CD4-positive, alpha-beta T cell treated with Interleukin-4 for 4 hours (primary cell): ENCODE measurements around the gene PIK3CB.
"Not testable (repeated sequence)": the region's sequence is repeated elsewhere in the genome, so short reads cannot be mapped to it uniquely, and the experiment has no call there.

Experiments
- DNase-seq: peaks from one replicate; pipeline ENCODE4 v3.0.0-alpha.2; 2020

The PIK3CB gene

DNA sequence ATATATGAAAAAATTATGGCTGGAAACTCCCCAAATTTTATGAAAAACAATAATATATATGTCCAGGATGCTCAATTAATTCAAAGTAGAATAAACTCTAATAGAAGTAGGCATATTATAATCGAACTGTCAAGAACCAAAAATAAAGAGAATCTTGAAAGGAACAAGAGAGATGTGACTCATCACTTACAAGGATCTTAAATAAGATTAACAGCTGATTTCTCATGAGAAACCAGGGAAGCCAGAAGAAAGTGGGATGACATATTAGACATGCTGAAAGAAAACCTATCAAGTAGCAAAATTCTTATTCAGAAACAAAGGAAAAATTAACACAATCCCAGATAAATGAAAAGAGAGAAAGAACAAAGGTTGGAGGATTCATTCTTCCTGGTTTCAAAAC lies 159.3 kb downstream of the PIK3CB start:
- no peak for DNase-seq

DNA sequence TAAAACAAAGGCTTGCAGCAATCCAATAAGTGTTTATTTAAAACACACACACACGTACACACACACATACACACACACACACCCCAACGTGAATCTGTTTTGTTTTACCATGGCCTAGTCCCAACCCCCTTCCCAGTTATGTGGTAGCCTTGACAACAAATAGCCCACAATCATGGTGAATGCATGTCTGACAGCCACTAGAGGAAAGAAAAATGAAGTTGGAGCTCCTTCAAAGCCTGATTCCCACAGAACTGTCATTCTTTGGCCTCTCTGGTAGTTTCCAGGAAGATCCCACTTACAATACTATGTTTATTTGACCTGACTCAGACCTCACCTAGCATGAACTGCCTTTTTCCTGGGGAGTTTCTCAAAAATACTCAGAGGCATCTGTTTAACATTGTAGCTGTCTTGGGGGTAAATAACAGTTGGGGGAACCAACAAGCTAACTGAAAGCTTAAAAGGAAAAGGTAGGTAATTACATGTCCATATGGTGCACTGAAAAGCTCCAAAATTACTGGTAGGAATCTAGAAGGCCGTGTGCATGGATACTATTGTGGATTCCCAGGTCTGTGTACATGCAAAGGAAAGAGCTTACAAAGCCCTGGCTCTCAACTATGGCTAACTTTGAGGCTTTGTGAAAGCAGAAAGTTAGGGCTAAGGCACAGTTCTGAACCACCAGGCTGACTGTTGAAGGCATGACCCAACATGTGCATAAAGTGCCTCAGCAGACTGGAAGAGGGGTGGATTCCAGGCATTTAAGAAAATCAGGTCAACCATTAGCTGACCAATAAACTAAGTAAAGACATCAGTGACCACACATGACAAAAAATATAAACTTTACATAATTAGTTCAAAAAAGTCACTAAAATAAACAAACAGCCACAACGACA lies 160.8 kb downstream of the PIK3CB start:
- DNase-seq, result no peak

DNA sequence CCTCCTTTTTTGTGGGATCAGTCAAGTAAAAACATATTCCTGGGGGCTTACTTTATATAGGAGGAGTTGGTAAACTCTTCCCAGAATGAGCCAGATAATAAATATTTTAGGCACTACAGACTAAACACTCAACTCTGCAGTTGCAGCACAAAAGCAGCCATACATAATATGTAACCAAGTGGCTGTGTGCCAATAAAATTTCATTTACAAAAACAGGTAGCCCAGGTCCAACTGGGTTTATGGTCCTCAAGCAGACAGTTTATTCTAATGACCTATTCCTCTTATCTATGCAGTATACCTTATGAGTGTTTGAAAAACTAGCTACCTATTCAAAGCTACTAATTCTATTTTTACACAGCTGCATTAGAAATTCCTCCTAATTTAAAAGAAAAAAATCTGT lies 164.3 kb downstream of the PIK3CB start:
- DNase-seq, result no peak

DNA sequence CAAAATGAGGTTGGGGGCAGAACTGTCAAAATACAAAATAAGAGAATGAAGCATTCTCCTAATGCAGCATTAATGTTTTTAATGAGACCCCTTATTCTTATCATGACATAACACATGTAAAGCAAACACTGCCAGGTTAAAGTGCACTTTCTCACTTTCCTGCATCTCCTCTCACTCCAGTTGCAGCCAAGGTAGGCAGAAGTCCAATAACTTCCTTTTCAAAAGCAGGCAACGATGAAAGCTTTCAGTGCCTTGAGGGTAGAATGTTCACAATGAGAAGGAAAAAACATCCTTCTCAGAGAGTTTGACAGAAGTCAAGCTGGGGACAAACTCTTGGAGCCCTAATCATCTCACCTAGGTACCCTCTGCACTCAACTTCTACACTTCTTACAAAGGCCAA lies 166.6 kb downstream of the PIK3CB start:
- DNase-seq, result no peak

DNA sequence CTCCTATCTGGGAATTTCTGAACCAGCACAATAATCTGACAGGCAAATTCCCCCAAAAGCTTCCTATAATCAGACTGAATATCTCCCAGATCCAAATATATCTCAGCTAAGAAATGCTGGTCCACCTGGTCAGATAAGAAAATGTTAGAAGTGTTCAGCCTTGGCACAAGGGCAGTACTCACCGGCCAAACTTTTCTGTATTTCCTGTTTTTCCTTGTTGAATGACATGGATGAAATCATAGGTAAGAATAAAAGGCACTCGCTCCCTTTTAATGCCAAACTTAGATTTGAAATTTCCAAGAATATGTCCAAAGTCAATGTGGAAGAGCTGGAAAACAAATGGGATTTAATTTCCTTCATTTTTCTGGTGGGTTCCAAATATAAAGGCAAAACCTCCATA lies 177.2 kb downstream of the PIK3CB start:
- DNase-seq, result no peak

DNA sequence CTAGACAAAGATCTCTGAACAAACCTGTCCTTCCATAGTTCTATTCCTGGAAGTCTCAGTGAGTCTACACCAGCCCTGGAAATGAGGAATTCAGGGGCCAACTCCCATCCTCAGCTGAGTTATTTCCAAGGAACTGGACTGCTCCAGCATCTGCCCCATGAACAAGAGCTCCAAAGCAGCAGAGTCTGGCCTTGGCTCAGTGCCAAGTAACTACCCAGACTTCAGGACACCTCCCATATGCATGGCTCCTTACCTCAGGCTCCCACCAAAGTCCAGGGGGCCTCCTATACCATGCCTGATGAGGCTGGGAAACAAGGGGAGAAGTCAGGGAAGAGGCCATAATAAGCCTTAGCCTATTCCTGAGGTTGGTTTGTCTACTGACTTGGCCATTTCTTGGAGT lies 181.2 kb downstream of the PIK3CB start:
- DNase-seq, result no peak

DNA sequence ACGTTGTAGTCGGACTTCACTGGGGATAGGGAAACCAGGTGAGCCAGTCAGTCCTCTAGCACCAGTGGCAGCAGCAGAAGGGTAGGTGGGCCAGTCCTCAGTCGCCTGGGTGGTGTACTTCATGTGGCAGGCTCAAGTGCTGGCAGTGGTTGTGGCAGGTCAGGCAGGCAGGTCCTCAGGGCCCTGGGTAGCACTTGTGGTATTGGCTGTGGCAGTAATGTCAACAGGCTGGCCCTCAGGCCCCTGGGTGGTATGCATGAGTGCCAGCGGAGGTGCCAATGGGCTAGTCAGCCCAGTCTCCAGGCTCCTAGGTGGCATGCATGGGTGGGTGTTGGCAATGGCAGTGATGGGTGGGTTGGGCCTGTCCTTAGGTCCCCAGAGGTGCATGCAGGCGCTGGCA lies 185.6 kb downstream of the PIK3CB start:
- no peak for DNase-seq

DNA sequence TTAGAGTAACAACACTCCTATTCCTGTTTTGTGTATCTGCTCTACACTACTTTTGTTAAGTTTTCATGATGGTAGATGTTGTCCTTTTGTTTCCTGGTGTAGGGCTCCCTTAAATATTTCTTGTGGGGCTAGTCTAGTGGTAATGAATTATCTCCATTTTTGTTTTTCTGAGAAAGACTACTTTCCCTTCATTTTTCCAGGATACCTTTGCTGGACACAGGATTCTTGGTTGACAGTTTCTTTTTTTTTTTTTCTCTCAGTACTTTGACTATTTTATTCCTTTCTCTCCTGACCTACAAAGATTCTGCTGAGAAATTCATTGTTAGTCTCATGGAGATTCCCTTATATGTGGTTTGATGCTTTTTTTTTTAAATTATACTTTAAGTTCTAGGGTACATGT lies 188.2 kb downstream of the PIK3CB start:
- DNase-seq, result no peak

DNA sequence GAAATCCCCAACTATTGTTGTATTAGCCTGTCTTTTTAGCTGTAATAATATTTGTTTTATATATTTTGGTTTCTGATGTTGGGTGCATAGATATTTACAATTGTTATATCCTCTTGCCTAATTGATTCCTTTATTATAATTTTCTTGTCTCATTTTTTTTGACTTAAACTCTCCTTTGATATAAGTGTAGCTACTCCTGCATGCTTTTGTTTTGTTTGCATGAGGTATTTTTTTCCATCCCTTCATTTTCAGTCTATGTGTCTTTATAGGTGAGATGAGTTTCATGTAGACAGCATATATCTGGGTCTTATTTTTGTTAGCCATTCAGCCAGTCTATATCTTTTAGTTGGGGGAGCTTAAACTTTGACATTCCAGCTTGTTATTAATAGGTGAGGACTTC lies 188.7 kb downstream of the PIK3CB start:
- no peak for DNase-seq

DNA sequence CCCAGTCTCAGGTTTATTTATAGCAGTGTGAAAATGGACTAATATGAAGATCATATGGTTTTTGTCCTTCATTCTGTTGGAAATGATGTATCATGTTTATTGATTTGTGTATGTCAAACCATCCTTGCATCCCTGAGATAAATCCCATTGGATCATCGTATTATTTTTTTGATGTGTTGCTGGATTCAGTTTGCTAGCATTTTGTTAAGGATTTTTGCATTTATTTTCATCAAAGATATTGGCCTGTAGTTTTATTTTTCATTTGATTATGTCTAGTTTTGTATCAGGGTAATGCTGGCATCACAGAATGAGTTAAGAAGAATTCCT lies 191.8 kb downstream of the PIK3CB start:
- DNase-seq, result no peak

DNA sequence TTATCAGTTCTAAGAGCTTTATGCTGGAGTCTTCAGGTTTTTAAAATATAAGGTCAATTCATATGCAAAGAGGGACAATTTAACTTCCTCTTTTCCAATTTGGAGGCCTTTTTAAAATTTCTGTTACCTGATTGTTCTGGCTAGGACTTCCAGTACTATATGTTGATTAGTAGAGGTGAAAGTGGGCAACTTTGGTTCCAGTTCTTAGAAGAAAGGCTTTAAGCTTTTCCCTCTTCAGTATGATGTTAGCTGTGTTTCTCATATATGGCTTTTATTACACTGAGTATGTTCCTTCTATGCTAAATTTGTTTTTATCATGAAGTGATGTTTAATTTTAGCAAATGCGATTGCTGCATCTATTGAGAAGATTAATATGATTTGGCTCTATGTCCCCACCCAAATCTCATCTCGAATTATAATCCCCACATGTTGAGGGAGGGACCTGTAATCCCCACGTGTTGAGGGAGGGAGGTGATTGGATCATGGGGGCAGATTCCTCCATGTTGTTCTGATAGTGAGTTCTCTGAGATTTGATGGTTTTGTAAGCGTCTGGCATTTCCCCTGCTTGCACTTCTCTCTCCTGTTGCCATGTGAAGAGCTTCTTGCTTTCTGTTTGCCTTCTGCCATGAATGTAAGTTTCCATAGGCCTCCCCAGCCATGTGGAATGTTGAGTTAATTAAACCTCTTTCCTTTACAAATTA lies 192.4 kb downstream of the PIK3CB start:
- no peak for DNase-seq

DNA sequence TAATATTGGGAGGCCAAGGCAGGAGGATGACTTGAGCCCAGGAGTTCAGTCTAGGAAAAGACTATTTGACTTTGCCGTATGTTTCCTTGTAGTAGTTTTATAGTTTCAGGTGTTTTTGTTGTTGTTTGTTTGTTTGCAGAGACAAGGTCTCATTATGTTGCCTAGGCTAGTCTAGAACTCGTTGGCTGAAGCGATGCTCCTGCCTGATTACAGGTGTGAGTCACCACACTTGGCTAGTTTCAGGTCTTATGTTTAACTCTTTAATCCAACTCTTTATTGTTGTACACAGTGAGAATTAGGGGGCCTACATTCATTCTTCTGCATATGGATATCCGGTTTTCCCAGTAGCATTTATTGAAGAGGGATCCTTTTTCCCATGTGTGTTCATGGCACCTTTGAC lies 194.2 kb downstream of the PIK3CB start:
- DNase-seq, result no peak

DNA sequence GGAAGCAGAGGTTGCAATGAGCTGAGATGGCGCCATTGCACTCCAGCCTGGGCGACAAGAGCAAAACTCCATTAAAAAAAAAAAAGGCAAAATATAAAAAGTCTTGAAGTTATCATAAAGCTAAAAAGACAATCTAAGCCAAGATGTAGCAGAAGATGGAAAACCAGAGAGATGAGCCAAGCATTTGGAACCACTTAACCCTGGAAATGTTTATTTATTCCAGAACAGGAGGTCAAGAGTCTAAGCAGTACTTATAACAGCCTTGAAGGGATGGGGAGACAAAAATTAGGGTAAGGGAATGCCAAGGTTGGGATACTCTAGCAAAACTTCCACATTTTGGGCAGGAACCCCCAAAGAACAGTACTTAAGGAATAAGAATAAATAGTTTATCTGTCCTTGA lies 196.1 kb downstream of the PIK3CB start:
- DNase-seq, result no peak

DNA sequence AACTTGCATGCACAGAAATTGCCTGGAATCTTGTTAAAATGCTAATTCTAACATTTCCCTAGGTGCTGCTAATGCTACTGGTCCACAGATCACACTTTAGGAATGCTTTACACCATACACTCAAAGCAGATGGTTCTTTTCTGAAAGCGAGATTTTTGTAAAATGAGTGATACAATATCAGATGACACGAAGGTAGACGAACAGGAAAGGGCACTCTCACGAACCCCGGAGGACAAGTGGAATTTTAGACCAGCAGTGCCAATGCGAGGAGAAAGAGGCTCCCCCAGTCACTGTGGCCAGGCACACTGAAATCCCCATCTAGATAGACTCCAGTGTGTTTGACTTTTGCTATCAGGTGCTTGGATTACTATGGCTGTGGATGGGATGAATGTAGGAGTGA lies 205.2 kb downstream of the PIK3CB start:
- DNase-seq, result no peak

DNA sequence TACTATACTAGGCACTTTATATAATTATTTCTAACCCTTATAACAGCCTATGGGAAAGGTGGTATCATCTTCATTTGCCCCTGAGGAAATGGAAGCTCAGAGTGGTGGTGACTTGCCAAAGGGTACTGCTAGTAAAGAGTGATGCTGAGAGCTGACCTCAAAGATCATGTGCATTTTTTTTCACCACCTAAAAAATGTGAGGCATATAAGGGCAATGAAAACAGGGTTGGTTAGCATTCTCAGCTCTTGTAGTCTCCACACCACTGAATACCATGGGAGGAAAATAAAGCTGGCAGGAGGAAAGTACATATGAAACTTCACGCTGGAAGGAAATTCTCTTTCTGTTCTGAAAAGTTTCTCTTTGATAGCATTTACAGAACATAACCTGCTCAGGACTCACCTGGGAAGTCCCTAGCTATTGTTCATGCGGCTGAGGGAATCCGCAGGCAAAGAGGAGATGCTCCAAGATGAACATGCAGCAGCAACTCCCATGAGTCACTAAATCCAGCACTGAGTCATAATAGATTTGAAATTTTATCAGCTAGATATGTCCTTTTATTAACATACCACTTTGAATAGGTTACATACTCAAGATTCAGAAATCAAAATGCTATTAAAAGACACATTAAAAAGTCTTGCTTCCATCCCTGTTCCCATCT lies 208.9 kb downstream of the PIK3CB start:
- DNase-seq, result no peak

DNA sequence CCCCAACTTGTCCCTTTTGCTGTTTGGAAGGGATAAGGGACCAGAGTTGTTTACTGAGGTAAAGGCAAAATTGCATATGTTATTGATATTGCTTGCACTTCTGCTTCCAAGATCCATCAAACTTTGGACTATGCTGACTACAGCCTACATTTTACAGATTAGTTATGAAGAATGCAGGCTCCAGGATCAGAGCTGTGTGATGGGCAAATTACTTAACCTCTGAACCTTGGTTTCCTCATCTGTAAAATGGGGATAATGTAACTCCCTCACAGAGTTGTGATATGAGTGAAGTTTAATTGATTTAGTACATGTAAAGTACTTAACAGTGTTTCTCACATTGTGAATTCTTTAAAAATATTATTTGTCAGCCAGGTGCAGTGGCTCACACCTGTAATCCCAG lies 210.2 kb downstream of the PIK3CB start:
- no peak for DNase-seq

DNA sequence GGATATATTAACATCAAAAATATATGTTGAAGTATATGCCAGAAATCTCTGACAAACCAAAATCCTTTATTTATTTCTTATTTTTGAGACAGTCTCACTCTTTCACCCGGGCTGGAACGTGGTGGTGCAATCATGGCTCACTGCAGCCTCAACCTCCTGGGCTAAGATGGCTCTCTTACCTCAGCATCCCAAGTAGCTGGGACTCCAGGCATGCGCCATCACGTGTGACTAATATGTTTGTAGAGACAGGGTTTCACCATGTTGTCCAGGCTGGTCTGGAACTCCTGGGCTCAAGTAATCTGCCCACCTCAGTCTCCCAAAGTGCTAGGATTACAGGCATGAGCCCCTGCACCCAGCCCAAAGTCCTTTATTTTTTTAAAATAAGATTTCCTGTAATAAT lies 214.3 kb downstream of the PIK3CB start:
- no peak for DNase-seq

DNA sequence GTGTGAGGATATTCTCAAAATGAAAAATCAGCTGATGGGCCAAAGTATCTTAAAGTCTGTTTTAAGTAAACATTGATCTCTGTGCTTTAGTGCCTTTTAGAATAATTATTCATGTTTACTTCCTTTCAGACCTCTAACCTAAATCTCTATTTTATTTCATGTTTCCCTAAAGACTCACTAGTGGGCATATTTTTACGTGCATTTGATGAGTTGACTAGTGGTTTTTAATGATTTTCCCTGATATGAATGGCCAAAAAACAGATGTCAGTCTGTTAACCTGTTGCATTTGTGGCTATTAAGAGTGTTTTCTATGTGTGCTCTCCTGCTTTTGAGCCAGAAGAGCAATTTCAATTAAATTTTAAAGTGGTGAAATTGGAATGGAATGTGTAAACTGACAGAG lies 219.3 kb downstream of the PIK3CB start:
- DNase-seq, result no peak

DNA sequence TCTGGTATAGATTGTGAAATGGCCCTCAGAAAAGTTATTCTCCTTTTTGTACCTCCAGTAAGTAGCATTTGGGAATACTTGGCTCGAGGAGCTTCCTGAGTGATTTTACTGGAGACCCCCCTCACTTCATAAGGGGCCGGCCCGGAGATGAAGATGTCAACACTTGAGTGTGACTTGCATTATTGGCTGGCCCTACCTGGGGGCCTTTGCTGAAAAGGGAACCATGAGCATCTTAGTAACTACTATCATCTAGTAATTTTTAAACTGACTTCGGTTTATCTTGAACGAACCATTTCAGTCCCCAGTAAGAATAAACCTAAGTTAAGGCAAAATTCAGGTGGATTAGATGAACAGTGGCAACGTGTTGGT lies 224.8 kb downstream of the PIK3CB start:
- no peak for DNase-seq

DNA sequence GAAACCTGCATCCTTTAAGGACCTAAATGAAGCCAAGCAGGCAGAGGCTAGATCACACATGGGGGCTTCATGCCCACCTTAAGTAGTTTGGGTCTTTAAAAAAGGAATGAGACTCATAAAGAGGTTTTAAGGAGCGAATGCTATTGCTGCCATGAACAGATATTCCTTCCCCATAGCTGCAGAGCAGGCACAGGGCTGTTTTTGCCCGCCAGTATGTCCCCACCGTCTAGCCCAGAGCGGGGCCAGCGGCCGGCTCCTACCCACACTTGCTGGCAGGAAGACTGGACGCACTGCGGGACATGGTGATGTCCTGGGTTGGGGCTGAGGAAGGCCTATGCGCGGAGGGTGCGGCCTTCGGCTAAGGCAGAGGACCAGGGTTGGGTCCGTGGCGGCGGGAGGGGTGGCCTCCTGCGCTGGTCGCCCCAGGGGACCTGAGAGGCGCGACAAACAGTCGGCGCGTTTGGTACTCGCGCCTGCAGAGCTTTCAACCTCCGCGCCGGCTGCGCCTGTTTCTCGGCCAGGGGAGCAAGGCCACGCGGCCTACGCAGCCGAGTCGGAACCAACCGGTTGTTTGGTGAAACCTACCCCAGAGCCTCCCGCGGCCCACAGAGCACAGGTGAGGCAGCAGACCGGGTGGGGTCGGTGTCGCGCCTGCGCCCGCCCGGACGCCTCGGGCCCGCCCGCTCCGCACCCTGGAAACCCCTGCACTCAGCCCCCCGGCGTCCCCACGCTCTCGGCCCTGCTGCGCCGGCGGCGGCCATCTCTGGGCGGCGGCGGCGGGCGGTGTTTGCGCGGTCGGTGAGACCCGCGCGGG lies 226.2 kb downstream of the PIK3CB start, which contains the start of gene FAIM:
Gene FAIM, plus strand, starts transcription at position 450 of the 814 bp plus-strand sequence. CDS start 10,956 bp downstream, outside the sequence.
- DNase-seq, result peak; percentile 70

DNA sequence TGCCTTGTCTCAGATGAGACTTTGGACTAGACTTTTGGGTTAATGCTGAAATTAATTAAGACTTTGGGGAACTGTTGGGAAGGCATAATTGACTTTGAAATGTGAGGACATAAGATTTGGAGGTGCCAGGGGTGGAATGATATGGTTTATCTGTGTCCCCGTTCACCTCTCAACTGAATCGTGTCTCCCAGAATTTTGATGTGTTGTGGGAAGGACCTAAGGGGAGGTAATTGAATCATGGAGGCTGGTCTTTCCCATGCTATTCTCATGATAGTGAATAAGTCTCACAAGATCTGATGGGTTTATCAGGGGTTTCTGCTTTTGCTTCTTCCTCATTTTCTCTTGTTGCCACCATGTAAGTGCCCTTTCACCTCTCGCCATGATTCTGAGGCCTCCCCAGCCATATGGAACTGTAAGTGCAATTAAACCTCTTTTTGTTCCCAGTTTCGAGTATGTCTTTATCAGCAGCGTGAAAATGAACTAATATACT lies 230.6 kb downstream of the PIK3CB start:
- not testable (repeated sequence) for DNase-seq
